ENCODE results near the gene SCYL3.

Gene SCYL3

DNA sequence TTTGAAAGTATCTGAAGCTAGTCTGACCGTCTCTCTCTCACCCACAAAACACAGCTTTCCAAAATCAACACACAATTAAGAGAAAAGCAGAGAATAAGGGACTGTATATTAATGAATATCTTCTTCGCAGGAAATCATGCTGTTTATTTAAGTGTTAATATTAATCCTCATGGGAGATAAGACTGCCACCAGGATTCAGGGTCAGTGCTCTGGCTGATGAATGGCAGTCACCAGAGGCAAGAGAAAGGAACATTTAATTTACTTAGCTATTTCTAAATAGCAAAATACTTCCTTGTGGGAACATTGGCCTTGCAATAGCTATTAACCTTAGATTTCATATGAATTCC lies 2.2 kb downstream of the SCYL3 start:
- no peak for DNase-seq
- Mint-ChIP-seq H3K9me3 (no peaks in the 10 kb centered on the region), H3K27me3 (peaks cover 3% of the 10 kb centered on the region), H3K36me3 (peaks cover 28% of the 10 kb centered on the region), H3K4me3 (peak overlapping the region; percentile 62), H3K27ac (peak overlapping the region; percentile 91), H3K4me1 (peaks cover 55% of the 10 kb centered on the region)
- CTCF ChIA-PET = no interaction called here

DNA sequence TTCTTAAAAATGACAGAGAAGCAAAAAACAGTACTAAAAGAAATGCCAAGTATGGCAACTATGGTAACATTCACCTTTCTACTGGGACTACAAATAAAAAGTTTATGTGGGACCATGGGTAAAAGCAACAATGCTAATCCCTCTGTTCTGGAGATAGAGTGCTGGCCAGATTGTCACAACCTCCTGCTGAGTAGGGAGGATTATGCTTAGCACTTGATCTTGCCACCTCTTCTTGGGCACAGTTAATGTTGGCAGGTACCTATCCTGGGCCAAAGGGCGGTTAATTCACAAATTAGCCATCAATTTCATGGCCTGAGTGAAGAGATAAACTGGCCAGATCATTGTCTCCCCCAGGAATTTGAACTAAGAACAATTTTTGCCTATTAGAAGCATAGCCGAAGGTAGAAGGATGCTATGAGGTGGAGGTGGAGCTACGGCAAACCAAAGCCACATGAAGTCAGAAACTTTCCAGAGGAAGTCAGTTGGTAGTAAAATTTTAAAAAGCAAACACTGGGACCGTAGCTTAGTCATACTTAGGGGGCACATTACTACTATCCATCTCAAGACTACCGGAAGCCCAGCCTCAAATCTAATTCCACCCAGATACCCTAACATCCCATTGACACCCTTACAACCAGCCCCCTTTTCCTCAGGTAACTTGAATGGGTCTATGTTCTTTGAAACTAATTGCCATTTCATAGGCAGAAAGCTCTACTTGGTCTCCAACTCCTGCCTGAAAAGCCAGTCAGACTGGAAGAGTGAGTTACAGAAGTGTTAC lies 2.7 kb downstream of the SCYL3 start:
- DNase-seq = peak; percentile 58
- peaks cover 55% of the 10 kb centered on the region for H3K4me1 Mint-ChIP-seq
- H3K27me3 Mint-ChIP-seq = no peaks in the 10 kb centered on the region
- peaks cover 33% of the 10 kb centered on the region for H3K36me3 Mint-ChIP-seq
- no peaks in the 10 kb centered on the region for H3K9me3 Mint-ChIP-seq
- peak overlapping the region; percentile 62 for H3K4me3 Mint-ChIP-seq
- CTCF ChIA-PET = no interaction called here
- H3K27ac Mint-ChIP-seq = peak overlapping the region; percentile 91

DNA sequence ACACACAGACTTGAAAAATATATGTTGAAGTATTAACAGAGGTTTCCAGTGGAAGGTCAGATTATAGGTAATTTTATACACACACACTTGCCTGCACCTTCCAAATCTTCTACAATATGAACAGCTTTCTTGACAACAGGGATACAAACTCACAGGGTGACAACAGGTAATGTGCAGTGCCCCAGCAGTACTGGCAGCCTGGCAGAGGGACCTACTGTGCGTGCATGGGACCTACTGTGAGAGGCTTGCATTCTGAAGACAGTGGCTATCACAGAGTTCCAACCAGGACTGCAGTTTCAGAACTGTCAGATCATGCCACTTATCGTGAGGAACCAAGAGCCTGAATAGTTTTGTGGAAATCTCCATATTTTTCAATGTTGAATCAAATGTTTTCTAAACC lies 3.8 kb downstream of the SCYL3 start:
- no peak overlapping the region for H3K27ac Mint-ChIP-seq
- H3K9me3 Mint-ChIP-seq = no peaks in the 10 kb centered on the region
- peaks cover 40% of the 10 kb centered on the region for H3K36me3 Mint-ChIP-seq
- H3K4me3 Mint-ChIP-seq = no peak overlapping the region
- no peaks in the 10 kb centered on the region for H3K27me3 Mint-ChIP-seq
- peaks cover 53% of the 10 kb centered on the region for H3K4me1 Mint-ChIP-seq
- no peak for DNase-seq
- CTCF ChIA-PET = no interaction called here

- H3K4me1 Mint-ChIP-seq = peaks cover 39% of the 10 kb centered on the region
- CTCF ChIA-PET = no interaction called here
- no peak overlapping the region for H3K27ac Mint-ChIP-seq
- peaks cover 49% of the 10 kb centered on the region for H3K36me3 Mint-ChIP-seq
- no peaks in the 10 kb centered on the region for H3K27me3 Mint-ChIP-seq
- no peak overlapping the region for H3K4me3 Mint-ChIP-seq
- H3K9me3 Mint-ChIP-seq = no peaks in the 10 kb centered on the region
- no peak for DNase-seq
Measured at GRCh38 chr1:169886931-169887330, 6.8 kb downstream of the SCYL3 start.

GRCh38 chr1:169886422-169886821 lies 7.3 kb downstream of the SCYL3 start:
- CTCF ChIA-PET = interaction anchor here (0.8 kb wide), 1 partner anchor 174 kb away, joined by 4 read pairs; no protein-coding TSS in a partner anchor
- peaks cover 49% of the 10 kb centered on the region for H3K36me3 Mint-ChIP-seq
- H3K4me1 Mint-ChIP-seq = peaks cover 34% of the 10 kb centered on the region

DNA sequence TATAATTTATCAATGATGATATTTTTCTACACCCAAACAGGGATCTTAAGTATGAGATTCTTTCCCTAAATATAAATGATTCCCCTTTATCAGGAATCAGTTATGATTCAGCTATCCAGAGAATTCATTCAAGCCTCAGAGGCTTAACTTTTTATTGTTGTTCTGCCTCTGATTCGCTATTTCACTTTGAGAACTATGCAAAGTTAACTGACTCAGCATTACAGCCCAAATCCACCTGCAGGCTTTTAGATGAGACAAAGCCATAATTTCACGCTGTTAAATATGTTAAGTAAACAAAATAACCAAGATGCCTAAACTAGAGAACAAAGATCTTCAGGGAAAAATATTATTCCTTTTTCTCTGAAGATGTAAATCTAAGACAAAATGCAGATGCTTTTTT lies 8.5 kb downstream of the SCYL3 start:
- CTCF ChIA-PET = no interaction called here
- Mint-ChIP-seq H3K27me3 (no peaks in the 10 kb centered on the region), H3K4me3 (no peak overlapping the region), H3K27ac (no peak overlapping the region), H3K36me3 (peaks cover 45% of the 10 kb centered on the region), H3K9me3 (no peaks in the 10 kb centered on the region), H3K4me1 (peaks cover 22% of the 10 kb centered on the region)
- DNase-seq = no peak

More at GRCh38 chr1:169886422-169886821, 7.3 kb downstream of the SCYL3 start:
- Mint-ChIP-seq H3K9me3 (no peaks in the 10 kb centered on the region), H3K27me3 (no peaks in the 10 kb centered on the region), H3K27ac (no peak overlapping the region), H3K4me3 (no peak overlapping the region)
- no peak for DNase-seq

DNA sequence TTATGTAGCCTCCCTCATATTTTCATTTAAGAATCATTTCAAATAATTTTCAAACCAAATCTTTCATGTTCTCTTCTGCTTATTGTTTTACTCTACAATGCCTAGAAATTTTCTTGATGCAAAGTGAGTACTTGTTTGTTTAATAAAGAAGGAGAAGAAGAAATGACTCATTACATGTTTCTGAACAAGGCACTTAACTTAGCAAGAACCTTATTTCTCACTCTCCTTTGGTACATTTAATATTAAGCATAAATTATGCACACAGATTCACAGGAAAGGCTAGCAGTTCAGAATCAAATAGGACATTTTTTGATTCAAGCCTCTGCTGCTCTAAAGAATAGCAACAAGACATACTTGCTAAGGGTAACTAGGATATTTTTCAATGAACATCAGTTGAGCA lies 9.1 kb downstream of the SCYL3 start:
- Mint-ChIP-seq H3K36me3 (peaks cover 43% of the 10 kb centered on the region), H3K27ac (no peak overlapping the region), H3K4me1 (peaks cover 18% of the 10 kb centered on the region), H3K9me3 (no peaks in the 10 kb centered on the region), H3K27me3 (no peaks in the 10 kb centered on the region), H3K4me3 (no peak overlapping the region)
- CTCF ChIA-PET = no interaction called here
- no peak for DNase-seq

- CTCF ChIA-PET = no interaction called here
- DNase-seq = no peak
- Mint-ChIP-seq H3K27me3 (no peaks in the 10 kb centered on the region), H3K4me1 (peaks cover 3% of the 10 kb centered on the region), H3K9me3 (no peaks in the 10 kb centered on the region), H3K36me3 (peaks cover 33% of the 10 kb centered on the region), H3K4me3 (no peak overlapping the region), H3K27ac (no peak overlapping the region)
Measured at GRCh38 chr1:169882039-169882511, 11.6 kb downstream of the SCYL3 start.

GRCh38 chr1:169879034-169879840 lies 14.5 kb downstream of the SCYL3 start:
- no peaks in the 10 kb centered on the region for H3K9me3 Mint-ChIP-seq
- peaks cover 35% of the 10 kb centered on the region for H3K36me3 Mint-ChIP-seq
- no peak overlapping the region for H3K27ac Mint-ChIP-seq
- no peak overlapping the region for H3K4me3 Mint-ChIP-seq
- DNase-seq = no peak
- peaks cover 3% of the 10 kb centered on the region for H3K4me1 Mint-ChIP-seq
- no peaks in the 10 kb centered on the region for H3K27me3 Mint-ChIP-seq
- CTCF ChIA-PET = no interaction called here

- Mint-ChIP-seq H3K9me3 (no peaks in the 10 kb centered on the region), H3K4me1 (peaks cover 8% of the 10 kb centered on the region), H3K27ac (no peak overlapping the region), H3K4me3 (no peak overlapping the region), H3K27me3 (no peaks in the 10 kb centered on the region), H3K36me3 (peaks cover 42% of the 10 kb centered on the region)
- CTCF ChIA-PET = no interaction called here
- DNase-seq = no peak
Measured at GRCh38 chr1:169878498-169878897, 15.2 kb downstream of the SCYL3 start.

DNA sequence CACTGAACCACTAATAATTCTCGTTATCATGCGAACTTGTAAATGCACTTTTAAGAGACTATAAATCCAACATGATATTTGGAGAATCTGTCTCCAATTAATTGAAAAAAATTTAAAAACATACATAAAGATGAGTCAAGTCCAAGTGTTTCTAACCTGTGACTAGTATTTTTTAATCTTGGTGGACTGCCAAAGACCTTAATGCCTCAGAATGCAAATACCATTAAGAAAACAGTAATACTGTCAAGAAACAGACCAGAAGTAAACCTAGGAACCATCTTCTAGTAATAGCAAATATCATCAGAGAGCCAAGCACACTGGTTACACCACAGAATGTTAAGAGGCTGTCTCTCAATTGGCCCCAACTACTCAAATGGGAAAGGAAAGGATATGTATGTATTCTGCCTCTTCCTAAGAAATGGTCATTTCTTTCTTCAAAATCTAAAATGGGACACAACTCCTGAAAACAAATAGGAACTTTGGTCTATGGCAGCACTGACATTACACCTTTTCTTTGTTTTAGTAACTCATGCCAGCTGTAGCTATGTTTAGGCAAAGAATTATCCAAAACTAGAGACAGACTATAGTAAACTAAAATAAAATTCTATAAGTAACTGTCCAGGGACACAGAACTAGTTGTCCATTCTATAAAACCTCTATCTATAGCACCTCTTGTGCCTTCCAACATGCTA lies 15.8 kb downstream of the SCYL3 start:
- Mint-ChIP-seq H3K9me3 (peaks cover 2% of the 10 kb centered on the region), H3K27ac (no peak overlapping the region), H3K4me3 (no peak overlapping the region), H3K4me1 (peaks cover 5% of the 10 kb centered on the region), H3K27me3 (no peaks in the 10 kb centered on the region), H3K36me3 (peaks cover 44% of the 10 kb centered on the region)
- DNase-seq = no peak
- CTCF ChIA-PET = no interaction called here

- peaks cover 5% of the 10 kb centered on the region for H3K4me1 Mint-ChIP-seq
- peaks cover 10% of the 10 kb centered on the region for H3K9me3 Mint-ChIP-seq
- no peaks in the 10 kb centered on the region for H3K27me3 Mint-ChIP-seq
- no peak overlapping the region for H3K4me3 Mint-ChIP-seq
- H3K36me3 Mint-ChIP-seq = peaks cover 74% of the 10 kb centered on the region
- no peak for DNase-seq
- CTCF ChIA-PET = no interaction called here
- no peak overlapping the region for H3K27ac Mint-ChIP-seq
Measured at GRCh38 chr1:169874229-169874628, 19.5 kb downstream of the SCYL3 start.

DNA sequence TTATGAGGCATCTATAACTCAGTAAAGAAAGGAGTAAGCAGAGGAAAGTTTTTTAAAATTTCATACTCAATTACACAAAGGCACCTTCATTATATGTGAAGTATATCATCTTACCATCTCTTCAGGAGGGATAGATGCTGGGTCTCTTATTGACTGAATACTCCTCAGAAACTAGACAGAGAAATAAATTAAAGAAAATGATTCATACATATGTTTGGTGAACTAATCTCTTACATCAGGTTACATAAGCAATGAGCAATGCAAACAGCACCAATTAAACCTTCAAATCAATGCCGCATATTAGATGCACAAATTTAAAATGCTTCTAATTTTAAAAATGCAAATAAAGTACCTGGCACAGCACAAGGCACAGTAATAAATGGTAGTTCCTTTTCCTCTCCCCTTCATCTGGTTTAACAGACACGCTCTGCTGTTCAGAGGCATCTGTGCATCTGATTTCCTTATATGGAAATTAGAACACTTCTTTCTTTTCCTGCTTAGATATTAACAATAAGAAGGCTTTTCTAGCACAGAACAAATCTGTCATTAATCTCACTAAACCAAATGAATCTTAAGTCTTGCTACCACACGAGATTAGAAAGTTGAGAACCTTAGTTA lies 20.0 kb downstream of the SCYL3 start:
- no peak overlapping the region for H3K4me3 Mint-ChIP-seq
- no peaks in the 10 kb centered on the region for H3K27me3 Mint-ChIP-seq
- CTCF ChIA-PET = no interaction called here
- peaks cover 10% of the 10 kb centered on the region for H3K9me3 Mint-ChIP-seq
- H3K4me1 Mint-ChIP-seq = peaks cover 5% of the 10 kb centered on the region
- H3K36me3 Mint-ChIP-seq = peaks cover 78% of the 10 kb centered on the region
- no peak for DNase-seq
- H3K27ac Mint-ChIP-seq = no peak overlapping the region

DNA sequence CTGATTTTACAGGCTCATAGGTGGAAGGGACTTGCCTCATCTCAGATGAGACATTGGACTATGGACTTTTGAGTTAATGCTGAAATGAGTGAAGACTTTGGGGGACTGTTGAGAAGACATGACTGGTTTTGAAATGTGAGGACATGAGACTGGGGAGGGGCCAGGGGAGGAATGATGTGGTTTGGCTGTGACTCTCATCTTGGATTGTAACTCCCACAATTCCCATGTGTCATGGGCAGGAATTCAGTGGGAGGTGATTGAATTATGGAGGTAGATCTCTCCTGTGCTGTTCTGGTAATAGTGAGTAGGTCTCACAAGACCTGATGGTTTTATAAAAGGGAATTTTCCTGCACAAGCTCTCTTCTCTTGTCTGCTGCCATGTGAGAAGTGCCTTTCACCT lies 20.8 kb downstream of the SCYL3 start:
- H3K9me3 Mint-ChIP-seq = peaks cover 10% of the 10 kb centered on the region
- no peak overlapping the region for H3K4me3 Mint-ChIP-seq
- CTCF ChIA-PET = no interaction called here
- no peak for DNase-seq
- H3K36me3 Mint-ChIP-seq = peaks cover 83% of the 10 kb centered on the region
- H3K27me3 Mint-ChIP-seq = no peaks in the 10 kb centered on the region
- H3K27ac Mint-ChIP-seq = no peak overlapping the region
- peaks cover 5% of the 10 kb centered on the region for H3K4me1 Mint-ChIP-seq

Measured in activated naive CD4-positive, alpha-beta T cell treated with anti-CD3 and anti-CD28 coated beads, Interleukin-2, amount 10 ng/mL, durations not matched to agents 7 days and 5 days (primary cell).